Frontal cortex (tissue), 4 donors: ENCODE results near the gene ZNF593. TPM values are rescaled to one million over a fixed set of nuclear protein-coding genes. Genes with fewer than 3 reads are reported as not detected.

Source experiments
- DNase-seq, 2 donors: peaks; one replicate each; pipeline ENCODE4 v3.0.0; 2012; ENCODE audit warnings: low spot score in 2 of 2
- FAIRE-seq: peaks from 2 replicates; lab custom pipeline; 2012; peaks lifted over from hg19 to GRCh38; lab: Jason Lieb, UNC
- total RNA-seq: library from RNA; depleted of rRNA; stranded (reverse); fragments of >200 nt; gene quantifications from one replicate; pipeline ENCODE4 v1.2.3, GENCODE V29; 2014
- donor health status: control.
- donor health status: control.
- donor health status: control.

The ZNF593 gene
- total RNA-seq, result 11.0 TPM

DNA sequence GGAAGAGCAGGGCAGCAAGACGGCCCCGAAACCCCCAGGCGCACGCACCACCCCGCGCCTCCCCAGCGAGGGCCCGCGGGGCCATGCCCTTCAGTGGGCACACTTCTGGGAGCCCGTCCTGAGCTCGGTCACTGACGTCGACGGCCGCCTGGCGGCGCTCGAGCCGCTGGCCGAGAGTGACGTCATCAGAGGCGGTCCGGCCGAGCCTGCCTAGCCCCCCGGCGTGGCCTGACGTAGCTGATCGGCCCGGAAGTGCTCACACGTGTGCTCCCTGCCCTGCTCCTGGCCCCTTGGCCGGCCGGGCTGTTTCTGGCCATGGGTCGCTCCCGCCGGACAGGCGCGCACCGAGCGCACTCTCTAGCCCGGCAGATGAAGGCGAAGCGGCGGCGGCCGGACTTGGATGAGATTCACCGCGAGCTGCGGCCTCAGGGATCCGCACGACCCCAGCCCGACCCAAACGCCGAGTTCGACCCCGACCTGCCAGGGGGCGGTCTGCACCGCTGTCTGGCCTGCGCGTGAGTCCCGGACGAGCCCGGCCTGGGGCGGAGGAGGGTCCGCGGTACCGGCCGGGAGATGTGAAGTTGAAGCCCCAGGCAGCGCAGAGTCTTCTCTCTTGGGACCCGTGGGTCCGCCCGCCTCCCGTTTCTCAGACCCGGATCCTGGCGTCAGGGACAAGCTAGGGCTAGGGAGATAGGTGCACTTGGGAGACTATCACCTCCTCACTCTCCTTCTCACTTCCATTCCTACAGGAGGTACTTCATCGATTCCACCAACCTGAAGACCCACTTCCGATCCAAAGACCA lies at the start of gene ZNF593:
Gene ZNF593, plus strand, starts transcription at position 240 of the 803 bp plus-strand sequence. Its CDS starts 76 bp downstream, at position 316.
- peak; percentile 100 for DNase-seq
- no peak for FAIRE-seq

DNA sequence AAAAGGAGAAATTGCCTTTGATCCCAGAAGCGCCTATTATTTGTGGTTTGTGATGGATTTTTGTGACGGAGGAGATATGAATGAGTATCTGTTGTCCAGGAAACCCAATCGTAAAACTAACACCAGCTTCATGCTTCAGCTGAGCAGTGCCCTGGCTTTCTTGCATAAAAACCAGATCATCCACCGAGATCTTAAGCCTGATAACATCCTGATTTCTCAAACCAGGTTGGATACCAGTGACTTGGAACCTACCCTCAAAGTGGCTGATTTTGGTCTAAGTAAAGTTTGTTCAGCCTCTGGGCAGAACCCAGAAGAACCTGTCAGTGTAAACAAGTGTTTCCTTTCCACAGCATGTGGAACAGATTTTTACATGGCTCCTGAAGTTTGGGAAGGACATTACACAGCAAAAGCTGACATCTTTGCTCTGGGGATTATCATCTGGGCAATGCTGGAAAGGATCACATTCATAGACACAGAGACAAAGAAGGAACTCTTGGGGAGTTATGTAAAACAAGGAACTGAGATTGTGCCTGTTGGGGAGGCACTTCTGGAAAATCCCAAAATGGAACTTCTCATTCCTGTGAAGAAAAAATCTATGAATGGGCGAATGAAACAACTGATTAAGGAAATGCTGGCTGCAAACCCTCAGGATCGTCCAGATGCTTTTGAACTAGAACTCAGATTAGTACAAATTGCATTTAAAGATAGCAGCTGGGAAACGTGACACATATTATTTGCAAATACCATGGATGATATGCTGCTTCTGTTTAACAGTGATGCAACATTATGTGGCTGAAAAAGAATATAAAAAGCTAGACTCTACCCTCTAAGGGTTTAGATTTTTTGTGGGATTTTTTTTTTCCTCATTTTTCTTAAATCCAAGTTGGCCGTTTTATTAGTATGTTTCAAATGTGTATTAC lies 47.6 kb upstream of the ZNF593 start:
- DNase-seq (no peak), FAIRE-seq (no peak)

DNA sequence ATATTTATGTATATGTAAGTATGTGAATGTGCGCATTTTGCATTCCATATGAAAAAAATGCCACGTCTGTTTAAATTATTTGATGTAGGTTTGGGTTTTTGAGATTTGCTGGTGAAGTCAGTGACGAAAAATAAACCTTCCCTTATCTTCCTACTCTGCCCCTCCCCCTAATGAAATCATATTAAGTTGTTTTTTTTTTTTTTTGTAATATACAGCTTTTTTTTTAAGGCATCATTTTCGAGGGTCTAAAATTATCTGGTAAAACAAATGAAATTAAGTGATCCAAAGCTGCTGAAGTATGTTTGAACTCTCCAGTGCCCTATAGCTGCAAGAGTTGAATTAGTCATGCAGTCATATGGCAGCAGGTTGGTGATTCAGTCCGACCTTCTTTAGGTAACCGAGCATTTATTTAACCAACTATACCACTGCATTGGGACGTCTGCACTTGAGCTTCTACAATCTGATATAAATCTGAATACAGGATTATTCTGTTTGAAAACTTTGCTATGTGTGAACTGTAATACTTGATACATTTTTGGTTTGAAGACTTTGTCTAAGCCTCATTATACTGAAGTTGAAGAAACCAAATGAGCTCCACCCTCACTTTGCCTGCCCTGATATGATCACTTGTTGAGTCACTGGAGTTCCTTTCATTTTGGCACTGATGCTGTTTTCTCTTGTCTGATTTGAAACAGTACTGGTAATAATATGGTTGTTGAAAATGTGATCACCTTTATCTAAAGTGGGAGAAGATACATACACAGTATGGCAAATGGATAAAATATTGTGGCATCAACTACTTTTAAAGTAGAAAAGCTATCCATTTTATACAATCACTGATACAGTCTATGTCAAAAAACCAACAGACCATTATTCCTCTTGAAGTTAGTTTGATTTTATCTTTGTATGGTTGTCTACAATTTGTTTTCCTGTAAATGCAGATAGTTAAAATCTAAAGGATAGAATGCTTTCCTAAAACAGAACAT lies 46.4 kb upstream of the ZNF593 start:
- FAIRE-seq, result no peak
- DNase-seq, result no peak

DNA sequence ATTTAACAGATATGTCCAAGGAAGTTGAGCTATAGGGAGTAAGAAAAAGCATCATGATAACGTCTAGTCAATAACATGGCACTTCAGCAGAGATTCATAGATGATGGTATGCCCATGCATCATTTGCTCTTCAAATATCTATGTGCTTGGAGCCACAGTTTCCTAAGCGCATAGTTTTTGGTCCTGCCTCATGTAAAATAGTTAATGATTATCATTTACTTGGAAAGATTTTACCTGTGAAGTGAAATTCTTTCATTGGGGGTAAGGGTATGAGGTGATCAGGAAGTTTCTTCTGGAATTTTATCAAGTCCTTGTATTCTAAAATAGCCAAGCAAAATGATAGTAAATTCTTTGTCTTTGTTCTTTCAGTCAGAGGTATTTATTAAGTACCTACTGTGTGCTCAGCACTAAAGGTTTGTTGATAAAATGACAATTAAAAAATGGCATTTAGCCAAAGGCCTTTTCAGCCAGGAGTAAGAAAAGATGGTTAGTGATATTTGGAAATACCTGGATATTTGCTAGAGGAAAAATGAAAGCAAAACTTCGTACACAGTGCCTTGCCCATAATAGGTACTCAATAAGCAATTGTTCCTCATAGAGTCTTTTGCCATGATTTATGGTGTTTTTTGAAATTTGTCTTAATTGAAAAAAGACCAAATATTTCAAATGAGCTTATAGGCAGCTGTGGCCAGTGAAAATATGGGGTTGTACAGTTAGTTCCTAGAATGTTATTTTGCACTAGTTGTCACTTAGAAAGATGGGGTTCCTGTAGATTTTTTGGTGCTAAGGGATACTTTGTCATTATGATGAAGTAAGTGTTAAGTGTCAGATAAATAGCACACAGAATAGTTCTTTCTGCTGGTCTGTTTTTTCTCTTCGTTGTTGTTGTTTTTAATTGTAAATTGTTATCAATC lies 45.0 kb upstream of the ZNF593 start:
- DNase-seq (no peak), FAIRE-seq (no peak)

DNA sequence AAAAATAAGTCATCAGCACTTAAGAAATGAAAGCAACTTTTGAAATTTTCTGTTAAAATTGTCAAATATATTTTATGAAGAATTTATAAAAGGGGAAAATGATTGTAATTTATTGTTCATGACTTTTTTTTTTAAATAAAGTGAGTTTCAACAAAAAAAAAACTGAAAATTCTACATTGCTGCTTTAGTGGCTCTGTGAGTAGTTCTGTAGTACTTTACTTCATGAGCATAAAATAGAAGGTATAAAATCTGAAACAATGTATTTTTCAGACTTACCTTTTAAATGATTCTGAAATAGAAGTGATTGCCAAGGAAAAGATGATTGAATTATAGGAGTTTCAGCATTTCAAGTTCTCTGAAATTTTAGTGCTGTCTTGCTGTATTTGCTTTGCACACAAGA lies 44.3 kb upstream of the ZNF593 start:
- FAIRE-seq, result peak; percentile 57
- DNase-seq, result no peak

DNA sequence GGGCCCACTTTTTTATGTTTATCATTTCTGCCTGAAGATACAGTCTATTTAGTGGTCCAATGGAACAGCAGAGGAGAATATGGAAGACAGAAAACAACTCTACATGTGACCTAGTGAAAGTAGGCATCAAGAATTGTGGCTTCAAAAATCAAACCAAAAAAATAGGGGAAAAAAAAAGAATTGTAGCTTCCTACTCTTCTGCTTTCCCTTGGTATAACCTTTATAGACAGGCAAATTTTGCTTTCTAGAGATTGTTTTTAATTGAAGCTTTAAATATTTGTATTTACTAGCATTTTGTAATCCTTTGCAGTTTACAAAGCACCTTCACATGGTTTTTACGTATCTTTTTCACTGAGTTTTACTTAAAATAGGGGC lies 43.8 kb upstream of the ZNF593 start:
- no peak for FAIRE-seq

DNA sequence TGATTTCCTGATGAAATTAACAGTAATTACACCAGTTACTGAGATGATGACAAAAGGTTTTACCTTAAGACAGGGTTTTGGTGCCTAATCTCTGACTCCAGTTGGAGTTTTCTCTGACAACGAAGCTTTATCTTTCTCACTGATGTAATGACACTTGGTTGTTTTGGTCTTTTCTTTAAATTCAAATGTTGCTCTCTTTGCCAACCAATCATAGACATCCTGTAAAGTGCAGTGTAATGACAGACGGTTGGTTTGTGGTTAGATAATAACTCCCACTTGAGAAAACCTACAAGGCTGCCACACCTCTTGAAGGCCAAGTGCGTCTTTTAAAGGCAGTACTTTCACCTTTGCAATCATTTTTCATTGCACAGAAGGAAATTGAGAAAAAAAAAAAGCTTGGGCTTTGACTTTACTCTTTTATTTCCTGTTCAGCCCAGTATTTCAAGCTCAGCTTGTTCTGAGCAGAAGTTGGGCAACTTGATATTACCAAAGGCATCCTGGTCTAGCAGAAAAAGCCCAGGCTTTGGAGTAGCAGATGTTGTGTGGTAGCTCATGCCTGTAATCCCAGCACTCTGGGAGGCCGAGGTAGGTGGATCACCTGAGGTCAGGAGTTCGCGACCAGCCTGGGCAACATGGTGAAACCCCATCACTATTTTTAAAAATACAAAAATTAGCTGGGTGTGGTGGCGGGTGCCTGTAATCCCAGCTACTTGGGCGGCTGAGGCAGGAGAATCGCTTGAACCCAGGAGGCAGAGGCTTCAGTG lies 43.2 kb upstream of the ZNF593 start:
- FAIRE-seq (no peak), DNase-seq (no peak)

More for the DNA sequence above, 43.8 kb upstream of the ZNF593 start:
- no peak for DNase-seq

DNA sequence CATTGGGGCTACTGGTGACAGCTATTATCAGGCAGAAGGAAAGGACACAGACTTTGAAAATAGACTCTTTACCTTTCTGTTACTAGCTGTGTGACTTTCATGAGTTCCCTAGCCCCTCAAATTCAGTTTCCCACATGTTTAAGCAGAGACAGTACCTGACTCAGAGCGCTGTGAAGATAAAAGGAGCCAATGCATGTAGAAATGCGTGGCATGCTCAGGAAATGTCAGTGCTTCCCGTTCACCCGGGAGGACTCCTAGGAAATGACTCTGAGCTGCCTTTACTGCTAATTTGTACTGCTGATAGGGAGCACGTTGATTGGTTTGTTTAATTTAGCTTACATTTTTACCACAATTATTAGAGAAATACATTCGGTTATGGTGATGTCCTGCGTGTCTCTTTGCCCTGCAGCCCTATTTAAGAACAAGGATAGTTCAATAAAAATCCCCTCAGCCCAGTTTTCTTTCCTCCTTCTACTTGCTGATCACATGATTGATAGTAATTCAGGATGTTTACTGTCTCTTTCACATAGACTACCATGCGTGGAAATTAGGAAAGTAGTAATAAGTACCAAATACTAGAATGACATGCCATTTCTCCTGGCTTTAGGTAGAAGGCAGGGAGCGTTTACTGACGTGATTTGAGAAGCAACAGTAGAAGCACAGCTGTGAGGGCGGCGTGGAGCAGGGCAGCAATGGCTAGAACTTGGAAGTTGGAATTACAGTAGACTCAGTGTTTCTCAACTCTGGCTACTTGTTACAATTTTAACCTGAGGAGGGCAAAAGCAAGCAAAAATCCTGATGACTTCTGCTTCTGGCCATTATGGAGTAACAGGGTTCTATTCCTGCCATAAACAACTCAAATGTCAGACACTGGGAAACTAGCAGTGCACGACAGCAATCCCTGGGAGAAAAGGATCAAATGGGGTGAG lies 42.2 kb upstream of the ZNF593 start:
- FAIRE-seq (no peak), DNase-seq (no peak)

DNA sequence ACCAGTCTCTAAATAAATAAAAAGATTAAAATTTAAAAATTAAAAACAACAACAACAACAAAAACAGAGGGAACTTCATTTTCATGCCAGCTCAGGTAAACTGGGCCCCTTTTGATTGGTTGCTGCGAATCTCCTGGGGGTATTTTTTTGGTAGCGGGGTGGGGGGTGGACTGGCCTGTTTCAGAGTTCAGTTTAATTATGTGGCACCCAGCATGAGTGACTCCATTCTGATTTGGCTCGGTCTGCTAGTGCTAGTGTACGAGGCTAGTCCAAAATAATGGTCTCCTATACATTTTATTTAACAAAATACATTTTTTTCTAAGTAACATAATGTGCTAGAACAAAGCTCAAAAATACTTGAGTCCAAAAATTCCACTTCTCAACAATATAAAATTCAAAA lies 39.9 kb upstream of the ZNF593 start:
- FAIRE-seq (no peak), DNase-seq (no peak)

DNA sequence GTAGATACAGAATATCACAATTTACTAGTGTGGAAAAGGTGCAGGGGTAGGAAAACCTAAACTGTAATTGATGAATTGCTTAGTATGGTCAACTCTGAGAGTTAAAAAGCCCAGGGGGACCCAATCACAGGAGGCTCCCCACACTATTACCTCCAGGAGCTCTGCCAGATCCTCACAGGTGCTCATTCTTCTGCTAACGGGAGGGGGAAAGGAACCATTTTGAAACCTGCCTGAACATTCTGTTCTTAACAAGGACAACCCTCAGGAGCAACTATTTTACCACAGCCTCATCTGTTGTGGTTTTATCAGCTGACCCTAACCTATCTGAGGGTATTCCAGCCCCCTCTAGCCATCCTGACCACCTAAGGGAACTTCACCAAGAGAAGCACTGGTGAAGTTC lies 39.0 kb upstream of the ZNF593 start:
- no peak for FAIRE-seq

DNA sequence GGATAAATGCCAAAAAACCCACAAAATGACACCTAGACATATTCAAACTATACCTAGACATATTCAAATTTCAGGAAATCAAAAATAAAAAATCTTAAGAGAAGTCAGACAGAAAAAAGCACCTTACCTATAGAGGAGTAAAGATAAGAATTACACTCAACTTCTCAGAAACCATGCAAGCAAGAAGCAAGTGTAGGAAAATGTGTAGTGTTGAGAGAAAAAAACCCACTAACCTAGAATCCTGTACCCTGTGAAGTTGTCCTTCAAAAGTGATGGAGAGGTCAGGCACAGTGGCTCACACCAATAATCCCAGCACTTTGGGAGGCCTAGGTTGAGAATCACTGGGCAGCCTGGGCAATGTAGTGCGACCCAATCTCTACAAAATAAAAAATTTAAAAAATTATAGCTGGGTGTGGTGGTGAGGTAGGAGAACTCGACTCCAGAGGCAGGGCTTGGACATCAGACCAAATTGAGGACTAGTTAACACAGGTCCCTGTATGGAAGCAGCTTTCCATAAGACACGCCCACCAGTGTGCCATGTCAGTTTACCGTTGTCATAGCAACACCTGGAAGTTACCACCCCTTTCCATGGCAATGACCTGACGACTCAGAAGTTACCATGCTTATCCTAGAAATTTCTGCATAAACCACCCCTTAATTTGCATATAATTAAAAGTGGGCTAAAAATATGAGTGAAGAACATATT lies 37.4 kb upstream of the ZNF593 start:
- DNase-seq, result no peak
- no peak for FAIRE-seq

More for the DNA sequence above, 39.0 kb upstream of the ZNF593 start:
- no peak for DNase-seq

DNA sequence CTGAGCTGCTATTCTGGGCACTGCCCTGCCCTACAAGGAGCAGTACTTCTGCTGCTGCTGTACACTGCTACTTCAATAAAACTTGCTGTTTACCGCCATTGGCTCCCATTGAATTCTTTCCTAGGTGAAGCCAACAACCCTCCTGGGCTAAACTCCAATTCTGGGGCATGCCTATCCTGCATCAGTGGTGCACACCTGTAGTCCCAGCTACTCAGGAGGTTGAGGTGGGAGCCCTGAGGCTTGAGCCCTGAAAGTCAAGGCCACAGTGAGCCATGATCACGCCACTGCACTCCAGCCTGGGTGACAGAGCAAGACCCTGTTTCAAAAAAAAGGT lies 36.9 kb upstream of the ZNF593 start:
- DNase-seq, result no peak
- FAIRE-seq, result no peak

DNA sequence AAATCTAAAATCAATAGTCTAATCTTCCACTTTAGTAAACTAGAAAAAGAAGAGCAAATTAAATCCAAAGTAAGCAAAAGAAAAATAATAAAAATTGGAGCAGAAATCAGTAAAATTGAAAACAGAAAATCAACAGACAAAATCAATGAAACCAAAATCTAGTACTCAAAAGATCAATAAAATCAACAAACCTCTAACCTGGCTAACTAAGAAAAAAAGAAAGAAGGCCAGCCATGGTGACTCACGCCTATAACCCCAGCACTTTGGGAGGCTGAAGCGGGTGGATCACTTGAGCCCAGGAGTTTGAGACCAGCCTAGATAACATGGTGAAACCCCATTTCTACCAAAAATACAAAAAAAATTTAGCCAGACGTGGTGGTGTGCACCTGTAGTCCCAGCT lies 35.2 kb upstream of the ZNF593 start:
- no peak for DNase-seq
- peak; percentile 21 for FAIRE-seq

DNA sequence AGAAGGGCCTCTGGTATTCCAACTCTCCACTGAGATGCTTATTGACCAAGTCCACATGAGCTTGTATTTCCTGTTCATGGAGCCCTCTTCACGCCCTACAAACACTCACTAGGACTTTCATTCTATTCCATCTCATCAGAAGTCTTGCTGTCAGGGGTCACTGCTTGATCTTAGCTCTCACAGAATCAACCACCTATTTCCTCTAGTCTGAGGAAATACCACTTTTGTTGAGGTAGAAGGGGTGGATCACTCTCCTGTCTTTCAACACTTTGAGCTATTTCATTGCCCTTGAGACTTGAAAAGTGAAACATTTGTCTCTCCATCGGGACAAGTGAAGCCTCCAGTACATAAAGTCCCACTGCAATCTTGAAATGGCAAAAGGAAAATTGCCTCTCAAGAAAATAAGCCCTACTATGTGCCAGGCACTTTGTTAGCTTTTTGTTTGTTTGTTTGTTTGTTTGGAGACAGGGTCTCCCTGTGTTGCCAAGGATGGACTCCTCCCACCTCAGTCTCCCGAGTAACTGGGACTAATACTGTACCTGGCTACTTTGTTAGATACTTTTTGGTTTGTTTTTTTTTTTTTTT lies 30.6 kb upstream of the ZNF593 start:
- DNase-seq, result no peak
- no peak for FAIRE-seq

DNA sequence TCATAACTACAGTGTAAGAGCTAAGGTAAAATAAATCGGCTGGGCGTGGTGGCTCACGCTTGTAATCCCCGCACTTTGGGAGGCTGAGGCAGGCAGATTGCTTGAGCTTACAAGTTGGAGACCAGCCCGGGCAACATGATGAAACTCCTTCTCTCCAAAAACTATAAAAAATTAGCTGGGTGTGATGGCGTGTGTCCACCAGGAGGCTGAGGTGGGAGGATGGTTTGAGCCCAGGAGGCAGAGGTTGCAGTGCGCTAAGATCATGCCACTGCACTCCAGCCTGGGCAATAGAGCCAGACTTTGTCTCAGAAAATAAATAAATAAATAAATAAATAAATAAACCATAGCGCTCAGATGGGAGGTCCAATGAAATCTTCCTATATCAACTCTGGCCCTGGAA lies 27.5 kb upstream of the ZNF593 start:
- DNase-seq (no peak), FAIRE-seq (no peak)
